Natural killer cell (primary cell): ENCODE measurements around the gene TPST1. TPM values are rescaled to one million over a fixed set of nuclear protein-coding genes. Genes with fewer than 3 reads are reported as not detected.
A peak's percentile ranks its signal among the peaks of the same experiment; 100 is the strongest.

Experiments used
- ATAC-seq, 3 donors: fragments of 150-1000 bp in 2 of 3; fragments of 200-7000 bp in 1 of 3; cut with Tn5 transposase; 1 replicate in 1 of 3; 2 replicates in 2 of 3; pipeline ENCODE4 v1.10.0; 2021; ENCODE audit warnings: mild to moderate bottlenecking in 2 of 3, moderate library complexity in 2 of 3
- DNase-seq, 2 donors: peaks; one replicate each; pipeline versions ENCODE4 v3.0.0 to v3.0.0-alpha.2; 2013 to 2021; ENCODE audit warnings: mixed read lengths in 1 of 2
- H3K27ac ChIP-seq: one replicate; pipeline ENCODE4 v1.5.1; 2013; ENCODE audit warnings: mild to moderate bottlenecking, low read length
- H3K27me3 ChIP-seq: one replicate; pipeline ENCODE4 v1.6.1; 2013; ENCODE audit warnings: low read length; ENCODE audit not compliant: control insufficient read depth, insufficient read depth
- H3K36me3 ChIP-seq: one replicate; pipeline ENCODE4 v1.6.1; 2013; ENCODE audit warnings: low read length; ENCODE audit not compliant: control insufficient read depth, insufficient read depth
- H3K4me1 ChIP-seq: one replicate; pipeline ENCODE4 v1.6.1; 2013; ENCODE audit warnings: low read length; ENCODE audit not compliant: control insufficient read depth, insufficient read depth
- H3K4me3 ChIP-seq: one replicate; pipeline ENCODE4 v1.5.1; 2013; ENCODE audit warnings: low read length
- H3K9me3 ChIP-seq: one replicate; pipeline ENCODE4 v1.6.1; 2013; ENCODE audit warnings: low read length; ENCODE audit not compliant: control insufficient read depth, insufficient read depth
- H3K27ac Mint-ChIP-seq, 2 donors: one replicate each; pipeline ENCODE4 v1.8.0; 2022; ENCODE audit warnings: mild to moderate bottlenecking in 2 of 2, mixed read lengths in 2 of 2, moderate library complexity in 1 of 2
- H3K27me3 Mint-ChIP-seq, 2 donors: one replicate each; pipeline ENCODE4 v1.8.0; 2022; ENCODE audit warnings: low read depth in 2 of 2, mixed read lengths in 2 of 2
- H3K36me3 Mint-ChIP-seq: one replicate; pipeline ENCODE4 v1.8.0; 2022; ENCODE audit warnings: mixed read lengths
- H3K4me1 Mint-ChIP-seq, 2 donors: one replicate each; pipeline ENCODE4 v1.8.0; 2022; ENCODE audit warnings: mixed read lengths in 2 of 2
- H3K4me3 Mint-ChIP-seq: one replicate; pipeline ENCODE4 v1.8.0; 2022; ENCODE audit warnings: mild to moderate bottlenecking, moderate library complexity, mixed read lengths
- H3K9me3 Mint-ChIP-seq, 2 donors: one replicate each; pipeline ENCODE4 v1.8.0; 2022; ENCODE audit warnings: mixed read lengths in 2 of 2
- WGBS: methylation state at CpG from one replicate; pipeline ENCODE4 v1.1.7; 2013; ENCODE audit warnings: missing lambda C conversion rate; ENCODE audit not compliant: insufficient coverage; 5-methylcytosine and 5-hydroxymethylcytosine counted together
- intact Hi-C: fragments of 100-400 bp; cut with micrococcal nuclease; formaldehyde crosslinking; loops from one replicate; pipeline ENCODE4 v1.14.2; 2022
- total RNA-seq, 4 donors: library from RNA; stranded (reverse); fragments of 120-200 nt in 1 of 4; gene quantifications; one replicate each; pipeline versions ENCODE4 v1.2.3 to v1.2.4, GENCODE V29; 2013 to 2022
- TF ChIP-seq, protein P1 (sequence below): fragments of 200-600 bp; IDR thresholded peaks from one replicate; pipeline ENCODE4 v1.8.0; 2022; ENCODE audit warnings: antibody characterized with exemption

The TPST1 gene
- total RNA-seq, 3 donors from 2014 or later (not counting 1 experiment from before 2014, with no cell fraction given): 10.4 to 17.3 (median 14.3) TPM

DNA sequence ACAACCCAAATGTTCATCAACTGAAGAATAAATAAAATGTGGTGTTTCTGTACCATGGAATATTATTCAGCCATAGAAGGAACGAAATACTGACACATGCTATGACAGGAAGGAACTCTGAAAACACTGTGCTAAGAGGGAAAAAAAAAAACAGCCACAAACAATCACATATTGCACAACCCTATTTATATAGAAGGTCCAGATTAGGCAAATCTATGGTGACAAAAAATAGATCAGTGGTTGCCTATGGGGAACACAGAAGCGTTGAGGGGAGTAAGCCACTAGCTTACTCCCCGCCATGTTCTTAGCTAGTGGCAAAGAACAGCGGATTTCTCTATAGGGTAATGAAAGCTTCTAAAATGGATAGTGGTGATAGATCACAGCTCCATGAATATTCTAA lies 198.4 kb downstream of the TPST1 start:
- ATAC-seq (no peak), DNase-seq (no peak)
- Mint-ChIP-seq H3K4me3 (no peak overlapping the region), H3K36me3 (peaks cover 16% of the 10 kb centered on the region), H3K27me3 (no peaks in the 10 kb centered on the region), H3K4me1 (no peaks in the 10 kb centered on the region), H3K27ac (no peak overlapping the region), H3K9me3 (peaks cover 0 to 3% of the 10 kb centered on the region in 2 donors)
- H3K36me3 ChIP-seq: no peaks in the 10 kb centered on the region
- intact Hi-C loops: no loop called here
- H3K27ac ChIP-seq: no peak overlapping the region
- no peaks in the 10 kb centered on the region for H3K27me3 ChIP-seq
- TF ChIP-seq, protein P1, sequence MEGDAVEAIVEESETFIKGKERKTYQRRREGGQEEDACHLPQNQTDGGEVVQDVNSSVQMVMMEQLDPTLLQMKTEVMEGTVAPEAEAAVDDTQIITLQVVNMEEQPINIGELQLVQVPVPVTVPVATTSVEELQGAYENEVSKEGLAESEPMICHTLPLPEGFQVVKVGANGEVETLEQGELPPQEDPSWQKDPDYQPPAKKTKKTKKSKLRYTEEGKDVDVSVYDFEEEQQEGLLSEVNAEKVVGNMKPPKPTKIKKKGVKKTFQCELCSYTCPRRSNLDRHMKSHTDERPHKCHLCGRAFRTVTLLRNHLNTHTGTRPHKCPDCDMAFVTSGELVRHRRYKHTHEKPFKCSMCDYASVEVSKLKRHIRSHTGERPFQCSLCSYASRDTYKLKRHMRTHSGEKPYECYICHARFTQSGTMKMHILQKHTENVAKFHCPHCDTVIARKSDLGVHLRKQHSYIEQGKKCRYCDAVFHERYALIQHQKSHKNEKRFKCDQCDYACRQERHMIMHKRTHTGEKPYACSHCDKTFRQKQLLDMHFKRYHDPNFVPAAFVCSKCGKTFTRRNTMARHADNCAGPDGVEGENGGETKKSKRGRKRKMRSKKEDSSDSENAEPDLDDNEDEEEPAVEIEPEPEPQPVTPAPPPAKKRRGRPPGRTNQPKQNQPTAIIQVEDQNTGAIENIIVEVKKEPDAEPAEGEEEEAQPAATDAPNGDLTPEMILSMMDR: no peak
- WGBS: 94% methylated on average over 3 of the region's 4 CpGs
- no peaks in the 10 kb centered on the region for H3K4me1 ChIP-seq
- H3K4me3 ChIP-seq: no peak overlapping the region
- peaks cover 2% of the 10 kb centered on the region for H3K9me3 ChIP-seq

GRCh38 chr7:66409493-66409892 lies 204.4 kb downstream of the TPST1 start:
- Histone ChIP-seq H3K27ac (no peak overlapping the region), H3K27me3 (no peaks in the 10 kb centered on the region), H3K9me3 (no peaks in the 10 kb centered on the region), H3K4me1 (peaks cover 16% of the 10 kb centered on the region), H3K4me3 (no peak overlapping the region), H3K36me3 (no peaks in the 10 kb centered on the region)
- intact Hi-C loops: no loop called here
- Mint-ChIP-seq H3K4me3 (no peak overlapping the region), H3K27ac (peak overlapping the region in 1 of 2 donors; percentile 25), H3K4me1 (peaks cover 0 to 11% of the 10 kb centered on the region in 2 donors), H3K36me3 (no peaks in the 10 kb centered on the region), H3K27me3 (no peaks in the 10 kb centered on the region), H3K9me3 (no peaks in the 10 kb centered on the region)
- TF ChIP-seq, protein P1: no peak
- DNase-seq (no peak), ATAC-seq (no peak)
- WGBS: 70% methylated on average over 4 of the region's 4 CpGs

Other genes starting within 250 kb of the TPST1 start
- gene GUSB, start 223.1 kb upstream of the TPST1 start, total RNA-seq: 10 to 100 TPM; 68.8 to 94.5 (median 85.7) TPM
- gene ASL, start 129.5 kb upstream of the TPST1 start, total RNA-seq: 10 to 100 TPM; 58.1 to 69.9 (median 60.0) TPM
- 10 to 100 TPM; 67.5 to 72.1 (median 68.0) TPM for gene CRCP, start 90.5 kb upstream of the TPST1 start, total RNA-seq